HFF-Myc (cell line): ENCODE measurements around the gene RERG.

Experiments used
- DNase-seq: peaks from one replicate; pipeline ENCODE4 v3.0.0-alpha.2; 2011; ENCODE audit warnings: low read depth; ENCODE audit errors: extremely low read depth
- H3K4me3 ChIP-seq: replicated peaks from 2 replicates; pipeline ENCODE4 v1.5.1; 2011; ENCODE audit warnings: low read depth, mild to moderate bottlenecking, control low read depth, low read length
- TF ChIP-seq, protein P1 (sequence below): IDR thresholded peaks from 2 replicates; pipeline ENCODE4 v1.5.1; 2012; ENCODE audit warnings: mild to moderate bottlenecking, low read depth, low read length, control low read depth; ENCODE audit errors: missing control alignments

RERG gene

DNA sequence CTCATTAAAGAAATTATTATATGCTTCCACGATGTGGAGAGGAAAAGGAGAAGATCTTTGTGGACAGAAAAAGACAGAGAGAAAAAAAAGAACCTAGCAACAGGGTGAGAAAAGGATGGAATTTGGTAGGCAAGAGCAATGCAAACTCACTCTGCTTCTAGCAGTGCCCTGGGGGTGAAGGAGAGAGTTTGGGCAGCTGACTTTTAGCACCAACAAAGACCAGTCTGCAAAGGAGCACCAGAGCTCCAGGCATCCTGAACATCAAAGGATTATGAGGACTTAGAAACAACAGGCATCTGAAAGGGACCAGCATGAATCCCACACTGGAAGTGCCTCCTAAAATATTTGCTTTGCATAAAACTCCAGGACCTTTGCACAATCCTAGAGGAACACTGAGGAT is 32.8 kb upstream of the RERG start:
- TF ChIP-seq, protein P1, sequence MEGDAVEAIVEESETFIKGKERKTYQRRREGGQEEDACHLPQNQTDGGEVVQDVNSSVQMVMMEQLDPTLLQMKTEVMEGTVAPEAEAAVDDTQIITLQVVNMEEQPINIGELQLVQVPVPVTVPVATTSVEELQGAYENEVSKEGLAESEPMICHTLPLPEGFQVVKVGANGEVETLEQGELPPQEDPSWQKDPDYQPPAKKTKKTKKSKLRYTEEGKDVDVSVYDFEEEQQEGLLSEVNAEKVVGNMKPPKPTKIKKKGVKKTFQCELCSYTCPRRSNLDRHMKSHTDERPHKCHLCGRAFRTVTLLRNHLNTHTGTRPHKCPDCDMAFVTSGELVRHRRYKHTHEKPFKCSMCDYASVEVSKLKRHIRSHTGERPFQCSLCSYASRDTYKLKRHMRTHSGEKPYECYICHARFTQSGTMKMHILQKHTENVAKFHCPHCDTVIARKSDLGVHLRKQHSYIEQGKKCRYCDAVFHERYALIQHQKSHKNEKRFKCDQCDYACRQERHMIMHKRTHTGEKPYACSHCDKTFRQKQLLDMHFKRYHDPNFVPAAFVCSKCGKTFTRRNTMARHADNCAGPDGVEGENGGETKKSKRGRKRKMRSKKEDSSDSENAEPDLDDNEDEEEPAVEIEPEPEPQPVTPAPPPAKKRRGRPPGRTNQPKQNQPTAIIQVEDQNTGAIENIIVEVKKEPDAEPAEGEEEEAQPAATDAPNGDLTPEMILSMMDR: no peak
- DNase-seq: no peak
- H3K4me3 ChIP-seq: no peak overlapping the region

DNA sequence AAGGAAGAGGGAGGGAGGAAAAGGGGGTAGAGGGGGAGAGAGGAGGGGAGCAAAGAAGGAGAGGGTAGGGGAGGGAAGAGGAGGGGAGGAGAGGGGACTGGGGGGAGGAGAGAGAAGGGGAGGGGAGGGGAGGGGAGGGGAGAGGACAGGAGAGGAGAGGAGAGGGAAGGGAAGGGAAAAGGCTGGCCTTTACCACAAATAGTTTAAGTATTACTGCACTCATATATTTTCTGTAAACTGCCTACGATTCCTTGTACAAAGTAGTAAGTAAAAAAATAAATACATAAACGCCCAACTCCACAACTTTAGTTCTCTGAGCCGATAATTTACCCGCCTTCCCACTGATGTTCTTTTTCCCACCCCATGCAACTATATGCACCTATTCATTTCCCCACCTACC is 23.7 kb upstream of the RERG start:
- TF ChIP-seq, protein P1: no peak
- DNase-seq: no peak

DNA sequence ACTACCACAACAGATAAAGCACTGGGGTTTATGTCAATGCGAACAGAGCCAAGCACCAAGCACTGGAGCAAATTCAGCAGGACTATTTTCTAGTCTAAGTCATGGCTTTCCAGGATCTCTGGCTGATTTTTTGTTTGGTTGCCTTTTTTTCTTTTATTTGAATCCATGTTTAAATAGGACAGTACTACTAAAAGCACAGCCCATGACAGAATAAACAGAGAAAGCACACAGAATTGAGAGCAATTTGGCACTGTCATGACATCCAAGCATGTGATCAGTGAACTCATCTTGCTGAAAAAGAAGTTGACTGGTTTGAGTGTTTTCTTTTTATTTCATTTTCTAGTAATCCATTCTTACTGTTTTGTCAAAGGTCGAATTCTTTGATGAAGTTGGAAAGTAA is 23.1 kb upstream of the RERG start:
- H3K4me3 ChIP-seq: no peak overlapping the region
- no peak for DNase-seq
- TF ChIP-seq, protein P1: no peak

More for the DNA sequence above, 23.7 kb upstream of the RERG start:
- H3K4me3 ChIP-seq: no peak overlapping the region

DNA sequence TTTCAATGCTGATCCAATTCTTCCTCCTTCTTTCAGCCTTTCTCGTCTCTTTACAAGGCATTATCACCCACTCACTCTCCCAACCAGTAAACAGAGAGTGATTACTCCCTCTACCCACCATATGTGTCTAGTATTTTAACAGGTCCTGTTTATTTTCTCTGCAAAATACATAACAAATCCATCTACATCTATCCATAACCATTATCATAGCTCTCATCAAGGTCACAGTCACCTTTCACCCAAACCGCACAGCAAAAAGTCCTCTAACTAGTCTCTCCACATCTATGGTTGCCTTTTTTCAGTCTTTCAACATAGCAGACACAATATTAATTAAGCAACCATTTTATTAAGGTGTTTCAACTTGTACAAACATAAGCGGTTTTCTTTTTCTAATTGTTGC is 21.9 kb upstream of the RERG start:
- DNase-seq: no peak
- no peak overlapping the region for H3K4me3 ChIP-seq
- TF ChIP-seq, protein P1: no peak

GRCh38 chr12:15240898-15241297 is 19.7 kb upstream of the RERG start:
- no peak overlapping the region for H3K4me3 ChIP-seq
- TF ChIP-seq, protein P1: no peak
- DNase-seq: no peak

GRCh38 chr12:15234508-15234907 is 13.3 kb upstream of the RERG start:
- TF ChIP-seq, protein P1: no peak
- no peak for DNase-seq
- no peak overlapping the region for H3K4me3 ChIP-seq

GRCh38 chr12:15234011-15234410 is 12.8 kb upstream of the RERG start:
- DNase-seq: no peak
- H3K4me3 ChIP-seq: no peak overlapping the region
- TF ChIP-seq, protein P1: no peak
